GM12872 (cell line): Measurements from ENCODE around the gene CATSPER3.

Source experiments
- CTCF ChIP-seq: IDR thresholded peaks from 3 replicates; pipeline ENCODE4 v1.5.1; 2011; ENCODE audit warnings: low read depth, mild to moderate bottlenecking, low read length, moderate library complexity; ENCODE audit not compliant: insufficient read depth

The CATSPER3 gene

GRCh38 chr5:135056316-135057030, 88.8 kb downstream of the CATSPER3 start:
- no peak for TF ChIP-seq CTCF

GRCh38 chr5:135057233-135057632, 89.5 kb downstream of the CATSPER3 start:
- TF ChIP-seq CTCF, result no peak

- TF ChIP-seq CTCF, result no peak
Measured at GRCh38 chr5:135058331-135058732, 90.6 kb downstream of the CATSPER3 start.

GRCh38 chr5:135059000-135059923, 91.6 kb downstream of the CATSPER3 start:
- no peak for TF ChIP-seq CTCF

GRCh38 chr5:135060021-135060420, 92.3 kb downstream of the CATSPER3 start:
- no peak for TF ChIP-seq CTCF

GRCh38 chr5:135061001-135061400, 93.3 kb downstream of the CATSPER3 start:
- TF ChIP-seq CTCF, result no peak
